HCT116 (cell line): Measurements from ENCODE around the gene MTHFS. TPM values are rescaled to one million over a fixed set of nuclear protein-coding genes. Genes with fewer than 3 reads are reported as not detected.

Experiments
- ATAC-seq: fragments of 200-7000 bp; cut with Tn5 transposase; 2 replicates; pipeline ENCODE4 v1.9.1; 2020; ENCODE audit warnings: mild to moderate bottlenecking, moderate library complexity
- BruUV-seq: library from RNA; stranded (reverse); fragments of 400-500 nt; replicated peaks from 2 replicates; lab custom pipeline; 2021; lab: Mats Ljungman, UMichigan
- CTCF ChIA-PET: fragments of 300-600 bp; sonication (Branson Sonifier 250); formaldehyde crosslinking; loops from one replicate; lab custom pipeline; 2021; ENCODE audit warnings: antibody characterized with exemption; lab: Charles Lee
- POLR2A ChIA-PET: fragments of 300-600, 350-600 bp; sonication (Branson Sonifier 250); formaldehyde crosslinking; loops from one replicate; lab custom pipeline; 2021; ENCODE audit warnings: antibody characterized with exemption; lab: Charles Lee
- RAD21 ChIA-PET, 2 experiments: fragments of 300-600 bp; sonication (Branson Sonifier 250); formaldehyde crosslinking; loops; one replicate each; lab custom pipeline; 2023; ENCODE audit warnings: low total read pairs in 2 of 2; ENCODE audit not compliant: uncharacterized antibody in 2 of 2, unreplicated experiment in 2 of 2, low non-redundant PET in 1 of 2; lab: Charles Lee
- DNase-seq: peaks from one replicate; pipeline ENCODE4 v3.0.0-alpha.2; 2010; ENCODE audit warnings: low read depth, low spot score
- H2AFZ ChIP-seq: fragments of 200-600 bp; shearing (Covaris generic), sonication (generic); 2 replicates; pipeline ENCODE4 v1.6.1; 2017; ENCODE audit warnings: low read depth, mixed run types, mixed read lengths, antibody characterized with exemption, low read length; ENCODE audit not compliant: poor library complexity, severe bottlenecking
- H3K27ac ChIP-seq: 2 replicates; pipeline ENCODE4 v1.5.1; 2012; ENCODE audit warnings: low read depth, low read length
- H3K27me3 ChIP-seq: fragments of 200-600 bp; sonication (generic); 2 replicates; pipeline ENCODE4 v1.6.1; 2016; ENCODE audit warnings: mixed run types, low read length, mixed read lengths; ENCODE audit not compliant: insufficient read depth
- H3K36me3 ChIP-seq, 2 experiments: fragments of 200-500 bp in 1 of 2; fragments of 200-600 bp in 1 of 2; sonication (Bioruptor generic) in 1 of 2; sonication (generic) in 1 of 2; 2 replicates each; pipeline versions ENCODE4 v1.5.1 to v1.6.1; 2014 to 2016; ENCODE audit warnings: low read length in 2 of 2, inconsistent platforms in 1 of 2, mixed read lengths in 1 of 2, mixed run types in 1 of 2; ENCODE audit not compliant: insufficient read depth in 2 of 2, control insufficient read depth in 1 of 2
- H3K4me1 ChIP-seq, 2 experiments: fragments of 200-600 bp in 1 of 2; sonication (generic) in 1 of 2; 2 replicates each; pipeline versions ENCODE4 v1.5.1 to v1.6.1; 2012 to 2017; ENCODE audit warnings: low read length in 2 of 2, inconsistent platforms in 1 of 2, mild to moderate bottlenecking in 1 of 2, mixed read lengths in 1 of 2, mixed run types in 1 of 2, moderate library complexity in 1 of 2; ENCODE audit not compliant: insufficient read depth in 2 of 2, control insufficient read depth in 1 of 2
- H3K4me2 ChIP-seq: fragments of 200-600 bp; sonication (generic); 2 replicates; pipeline ENCODE4 v1.6.1; 2017; ENCODE audit warnings: mixed run types, low read length, mixed read lengths
- H3K4me3 ChIP-seq, 2 experiments: fragments of 200-600 bp in 1 of 2; sonication (generic) in 1 of 2; replicated peaks in 1 of 2; 2 replicates each; pipeline ENCODE4 v1.5.1; 2011 to 2016; ENCODE audit warnings: low read length in 2 of 2, control low read depth in 1 of 2, low read depth in 1 of 2, mild to moderate bottlenecking in 1 of 2, mixed read lengths in 1 of 2, mixed run types in 1 of 2
- H3K79me2 ChIP-seq: fragments of 200-600 bp; sonication (generic); 2 replicates; pipeline ENCODE4 v1.6.1; 2017; ENCODE audit warnings: mild to moderate bottlenecking, mixed run types, low read length, moderate library complexity, mixed read lengths; ENCODE audit not compliant: insufficient read depth
- H3K9ac ChIP-seq: fragments of 200-600 bp; sonication (generic); 2 replicates; pipeline ENCODE4 v1.6.1; 2016; ENCODE audit warnings: low read length, mixed read lengths
- H3K9me2 ChIP-seq: fragments of 200-600 bp; sonication (generic), shearing (Covaris generic); 2 replicates; pipeline ENCODE4 v1.6.1; 2017; ENCODE audit warnings: mixed run types, mild to moderate bottlenecking, moderate library complexity; ENCODE audit not compliant: insufficient read depth
- H3K9me3 ChIP-seq, 2 experiments: fragments of 200-500 bp in 1 of 2; fragments of 200-600 bp in 1 of 2; sonication (Bioruptor generic) in 1 of 2; sonication (generic) in 1 of 2; 2 replicates each; pipeline ENCODE4 v1.6.1; 2014 to 2017; ENCODE audit warnings: low read length in 2 of 2, mixed read lengths in 2 of 2, inconsistent platforms in 1 of 2, low read depth in 1 of 2, mild to moderate bottlenecking in 1 of 2, mixed run types in 1 of 2, moderate library complexity in 1 of 2; ENCODE audit not compliant: control insufficient read depth in 1 of 2, insufficient read depth in 1 of 2
- H4K20me1 ChIP-seq: fragments of 200-600 bp; sonication (generic), shearing (Covaris generic); 2 replicates; pipeline ENCODE4 v1.6.1; 2017; ENCODE audit warnings: mixed run types, mild to moderate bottlenecking, moderate library complexity; ENCODE audit not compliant: insufficient read depth
- CBX3 ChIP-seq: IDR thresholded peaks from 2 replicates; pipeline ENCODE4 v1.6.1; 2012; ENCODE audit warnings: low read depth
- CEBPB ChIP-seq: IDR thresholded peaks from 2 replicates; pipeline ENCODE4 v1.6.1; 2012; ENCODE audit warnings: low read depth
- CTCF ChIP-seq, 3 experiments: fragments of 200-600 bp in 1 of 3; sonication (generic) in 1 of 3; IDR thresholded peaks in 2 of 3; conservative IDR thresholded peaks in 1 of 3; 2 replicates each; pipeline ENCODE4 v1.5.1; 2012 to 2017; ENCODE audit warnings: low read depth in 2 of 3, low read length in 2 of 3, antibody characterized with exemption in 1 of 3, borderline replicate concordance in 1 of 3, control low read depth in 1 of 3, mild to moderate bottlenecking in 1 of 3, mixed read lengths in 1 of 3, mixed run types in 1 of 3, moderate library complexity in 1 of 3; ENCODE audit not compliant: insufficient read depth in 1 of 3
- EGR1 ChIP-seq: IDR thresholded peaks from 2 replicates; pipeline ENCODE4 v1.6.1; 2012; ENCODE audit warnings: low read depth
- ELF1 ChIP-seq: IDR thresholded peaks from 2 replicates; pipeline ENCODE4 v1.6.1; 2012; ENCODE audit warnings: low read depth, borderline replicate concordance
- EZH2 ChIP-seq: fragments of 200-600 bp; sonication (generic); IDR thresholded peaks from 2 replicates; pipeline ENCODE4 v1.6.1; 2017; ENCODE audit warnings: antibody characterized with exemption, mixed run types
- EZH2phosphoT487 ChIP-seq: fragments of 200-600 bp; IDR thresholded peaks from 2 replicates; pipeline ENCODE4 v1.6.1; 2018; ENCODE audit warnings: antibody characterized with exemption, borderline replicate concordance
- JUND ChIP-seq: IDR thresholded peaks from 2 replicates; pipeline ENCODE4 v1.6.1; 2012
- POLR2AphosphoS5 ChIP-seq: IDR thresholded peaks from 2 replicates; pipeline ENCODE4 v1.6.1; 2011; ENCODE audit warnings: mild to moderate bottlenecking, low read depth, low read length, moderate library complexity
- RAD21 ChIP-seq: IDR thresholded peaks from 2 replicates; pipeline ENCODE4 v1.6.1; 2012; ENCODE audit warnings: low read depth, mild to moderate bottlenecking
- REST ChIP-seq: IDR thresholded peaks from 2 replicates; pipeline ENCODE4 v1.6.1; 2012; ENCODE audit warnings: low read depth
- ZBTB33 ChIP-seq: IDR thresholded peaks from 2 replicates; pipeline ENCODE4 v1.6.1; 2011; ENCODE audit warnings: mild to moderate bottlenecking, low read length, moderate library complexity; ENCODE audit not compliant: insufficient replicate concordance; ENCODE audit errors: extremely low read depth
- ZFX ChIP-seq: fragments of 450-650 bp; IDR thresholded peaks from 2 replicates; pipeline ENCODE4 v1.6.1; 2017
- ZNF274 ChIP-seq: fragments of 200-500 bp; sonication (Bioruptor generic); IDR thresholded peaks from 2 replicates; pipeline ENCODE4 v1.6.1; 2014; ENCODE audit warnings: mild to moderate bottlenecking, low read depth, low read length, inconsistent platforms
- intact Hi-C: fragments of 100-400 bp; cut with micrococcal nuclease; formaldehyde crosslinking; loops from 2 replicates; pipeline ENCODE4 v1.10.0; 2022
- total RNA-seq: library from RNA; stranded (reverse); gene quantifications from one replicate; pipeline ENCODE4 v1.2.1, GENCODE V29; 2021; ENCODE audit not compliant: unreplicated experiment

MTHFS gene
- total RNA-seq, 1 experiment from 2014 or later = 30.5 TPM

- H3K36me3 ChIP-seq = no peaks in the 10 kb centered on the region
- H3K27ac ChIP-seq = no peak overlapping the region
- RAD21 ChIA-PET = no interaction called here
- no peaks in the 10 kb centered on the region for H3K79me2 ChIP-seq
- H3K9me3 ChIP-seq = no peaks in the 10 kb centered on the region
- no TSS peak for BruUV-seq
- no peak for TF ChIP-seq REST
- TF ChIP-seq ZNF274 = no peak
- TF ChIP-seq ZFX = no peak
- TF ChIP-seq EGR1 = no peak
- no peak for TF ChIP-seq ZBTB33
- TF ChIP-seq EZH2 = no peak
- no peak for TF ChIP-seq JUND
- TF ChIP-seq EZH2phosphoT487 = no peak
- no peak for TF ChIP-seq CTCF (IDR thresholded peaks at IDR 0.05 in 2 of 3, conservative IDR thresholded peaks at IDR 0.05 in 1 of 3; ENCODE audit: borderline replicate concordance in 1 of 3, insufficient read depth in 1 of 3, low read depth in 2 of 3, low read length in 2 of 3)
- no peak for TF ChIP-seq CEBPB
- no peak for TF ChIP-seq CBX3
- TF ChIP-seq RAD21 = no peak
- TF ChIP-seq POLR2AphosphoS5 = no peak
- no peak for TF ChIP-seq ELF1
- H2AFZ ChIP-seq = no peak overlapping the region
- no peaks in the 10 kb centered on the region for H4K20me1 ChIP-seq
- H3K9me2 ChIP-seq = no peaks in the 10 kb centered on the region
- H3K4me1 ChIP-seq = no peaks in the 10 kb centered on the region
- CTCF ChIA-PET = no interaction called here
- H3K27me3 ChIP-seq = no peaks in the 10 kb centered on the region
- no peak for ATAC-seq
- H3K9ac ChIP-seq = no peak overlapping the region
- H3K4me3 ChIP-seq = no peak overlapping the region
- no peak for DNase-seq
- POLR2A ChIA-PET = no interaction called here
- intact Hi-C loops = no loop called here
- H3K4me2 ChIP-seq = no peak overlapping the region
Observed at GRCh38 chr15:79826800-79827199, 70.0 kb downstream of the MTHFS start.
